ENCODE results near the gene SORT1. TPM values are rescaled to one million over a fixed set of nuclear protein-coding genes. Genes with fewer than 3 reads are reported as not detected.

Gene SORT1
- total RNA-seq, 1 donor, result 48.5 TPM

DNA sequence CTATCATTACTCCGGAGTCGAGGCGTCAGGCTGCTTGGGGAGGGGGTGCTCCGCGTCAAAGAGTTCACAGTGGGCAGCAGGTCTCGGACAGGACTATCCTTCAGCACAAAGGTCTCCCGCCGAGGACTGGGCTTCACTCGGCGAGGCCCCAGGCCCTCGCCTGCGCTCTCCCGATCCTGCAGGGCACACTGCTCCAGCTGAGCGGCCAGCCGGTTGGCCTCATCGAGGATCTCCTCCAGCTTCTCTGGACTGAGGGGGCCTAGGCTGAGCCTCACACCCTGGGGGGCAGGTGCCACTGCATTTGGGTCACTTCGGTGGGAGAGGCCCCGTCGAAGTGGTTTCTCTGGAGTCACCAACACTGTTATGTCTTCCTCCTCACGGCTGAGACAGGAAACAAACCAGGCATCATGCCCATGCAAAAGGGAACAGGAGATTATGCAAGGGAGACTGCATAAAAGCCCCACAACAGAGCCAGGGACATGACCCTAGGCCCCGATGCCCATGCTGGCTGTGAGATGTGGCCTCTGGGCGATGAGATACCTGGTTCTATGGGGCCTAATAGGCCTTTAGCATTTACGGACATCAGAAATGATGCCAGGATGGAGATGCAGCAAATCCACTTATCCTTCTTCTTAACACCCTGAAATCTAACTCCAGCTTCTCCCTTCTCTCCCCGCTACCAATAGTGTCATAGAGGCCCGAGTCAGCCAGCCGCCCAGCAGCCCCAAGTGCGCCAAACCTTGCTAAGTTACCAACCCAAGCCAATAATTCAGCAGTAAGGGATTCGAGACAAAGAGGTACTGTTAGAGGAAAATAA, 115.8 kb downstream of the SORT1 start:
- DNase-seq (ENCODE audit: insufficient read length, low spot score, missing footprints), result peak; percentile 85
- Histone ChIP-seq H3K27ac (ENCODE audit: low read depth, low read length) (peak overlapping the region; percentile 84), H3K27me3 (ENCODE audit: insufficient read depth, low read length) (no peaks in the 10 kb centered on the region)

DNA sequence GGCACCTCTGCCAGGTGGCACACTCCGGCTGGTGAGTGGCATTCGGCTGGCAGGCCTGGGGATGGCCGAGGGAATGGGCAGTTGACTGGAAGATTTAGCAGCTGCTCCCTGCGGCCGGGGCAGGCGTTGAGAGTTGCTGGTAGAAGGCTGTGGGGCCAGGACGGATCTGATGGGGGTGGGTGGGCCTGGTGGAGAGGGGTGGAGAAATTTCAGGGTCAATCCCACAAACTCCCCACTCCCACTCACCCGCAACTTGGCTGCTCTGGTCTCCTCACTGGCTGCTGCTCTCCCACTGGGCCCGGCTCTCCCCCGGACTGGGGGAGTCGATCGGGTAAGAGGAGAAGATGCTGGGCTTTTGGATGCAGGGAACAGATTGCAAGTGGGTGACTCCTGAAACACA, 116.9 kb downstream of the SORT1 start:
- TF ChIP-seq, protein P1, sequence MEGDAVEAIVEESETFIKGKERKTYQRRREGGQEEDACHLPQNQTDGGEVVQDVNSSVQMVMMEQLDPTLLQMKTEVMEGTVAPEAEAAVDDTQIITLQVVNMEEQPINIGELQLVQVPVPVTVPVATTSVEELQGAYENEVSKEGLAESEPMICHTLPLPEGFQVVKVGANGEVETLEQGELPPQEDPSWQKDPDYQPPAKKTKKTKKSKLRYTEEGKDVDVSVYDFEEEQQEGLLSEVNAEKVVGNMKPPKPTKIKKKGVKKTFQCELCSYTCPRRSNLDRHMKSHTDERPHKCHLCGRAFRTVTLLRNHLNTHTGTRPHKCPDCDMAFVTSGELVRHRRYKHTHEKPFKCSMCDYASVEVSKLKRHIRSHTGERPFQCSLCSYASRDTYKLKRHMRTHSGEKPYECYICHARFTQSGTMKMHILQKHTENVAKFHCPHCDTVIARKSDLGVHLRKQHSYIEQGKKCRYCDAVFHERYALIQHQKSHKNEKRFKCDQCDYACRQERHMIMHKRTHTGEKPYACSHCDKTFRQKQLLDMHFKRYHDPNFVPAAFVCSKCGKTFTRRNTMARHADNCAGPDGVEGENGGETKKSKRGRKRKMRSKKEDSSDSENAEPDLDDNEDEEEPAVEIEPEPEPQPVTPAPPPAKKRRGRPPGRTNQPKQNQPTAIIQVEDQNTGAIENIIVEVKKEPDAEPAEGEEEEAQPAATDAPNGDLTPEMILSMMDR (IDR thresholded peaks at IDR 0.05; ENCODE audit: extremely low read depth, low read depth, low read length), result no peak
- Histone ChIP-seq H3K9me3 (ENCODE audit: low read depth, low read length) (no peaks in the 10 kb centered on the region), H3K27ac (ENCODE audit: low read depth, low read length) (no peak overlapping the region), H4K20me1 (ENCODE audit: insufficient read depth, low read length) (no peaks in the 10 kb centered on the region), H2AFZ (ENCODE audit: low read length) (no peak overlapping the region), H3K36me3 (ENCODE audit: insufficient read depth, low read length) (peaks cover 18% of the 10 kb centered on the region), H3K27me3 (ENCODE audit: insufficient read depth, low read length) (no peaks in the 10 kb centered on the region), H3K4me1 (ENCODE audit: insufficient read depth, low read length) (peaks cover 33% of the 10 kb centered on the region), H3K79me2 (ENCODE audit: insufficient read depth, low read length) (peaks cover 32% of the 10 kb centered on the region), H3K4me2 (ENCODE audit: insufficient read depth, low read length) (no peak overlapping the region), H3K4me3 (ENCODE audit: insufficient read depth, low read length) (no peak overlapping the region)
- DNase-seq (ENCODE audit: insufficient read length, low spot score, missing footprints), result no peak

More for the DNA sequence above, 115.8 kb downstream of the SORT1 start:
- Histone ChIP-seq H3K4me2 (ENCODE audit: insufficient read depth, low read length) (peak overlapping the region; percentile 89), H3K4me1 (ENCODE audit: insufficient read depth, low read length) (peaks cover 27% of the 10 kb centered on the region), H4K20me1 (ENCODE audit: insufficient read depth, low read length) (no peaks in the 10 kb centered on the region), H3K36me3 (ENCODE audit: insufficient read depth, low read length) (peaks cover 18% of the 10 kb centered on the region), H3K79me2 (ENCODE audit: insufficient read depth, low read length) (peaks cover 32% of the 10 kb centered on the region), H3K4me3 (ENCODE audit: insufficient read depth, low read length) (peak overlapping the region; percentile 98), H2AFZ (ENCODE audit: low read length) (peak overlapping the region; percentile 99), H3K9me3 (ENCODE audit: low read depth, low read length) (no peaks in the 10 kb centered on the region)
- TF ChIP-seq, protein P1 (IDR thresholded peaks at IDR 0.05; ENCODE audit: extremely low read depth, low read depth, low read length), result no peak

DNA sequence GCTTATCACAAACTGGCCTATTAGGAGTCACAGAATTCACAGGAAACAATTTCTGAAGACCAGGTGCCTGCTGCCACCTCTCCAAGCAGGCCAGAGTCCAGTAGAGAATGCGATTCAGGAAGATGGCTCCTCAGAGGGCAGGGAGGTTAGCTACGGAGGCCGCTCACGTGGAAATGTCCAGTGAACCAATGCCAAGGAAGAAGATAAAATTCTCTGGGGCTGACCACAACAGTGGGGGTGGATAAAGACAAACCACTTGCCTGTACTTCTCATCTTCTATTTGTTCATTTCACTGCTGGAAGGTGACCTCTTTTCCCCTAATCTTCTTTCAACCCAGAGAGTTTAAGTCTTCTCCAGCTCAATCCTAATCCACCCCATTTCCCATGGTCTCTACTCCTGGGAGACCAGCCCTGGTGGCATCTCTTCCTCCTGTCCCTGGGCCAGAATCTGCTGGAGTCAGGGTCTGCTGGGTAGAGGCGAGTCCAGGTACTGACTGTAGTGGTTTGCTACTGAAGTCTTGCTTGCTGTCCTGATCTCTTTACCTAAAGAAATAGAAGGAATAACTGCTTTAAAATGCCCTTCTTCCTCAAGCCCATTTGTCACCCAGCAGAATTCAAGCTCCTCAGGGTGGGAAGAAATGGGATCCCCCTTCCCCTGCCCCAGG, 118.0 kb downstream of the SORT1 start:
- Histone ChIP-seq H4K20me1 (ENCODE audit: insufficient read depth, low read length) (no peaks in the 10 kb centered on the region), H3K36me3 (ENCODE audit: insufficient read depth, low read length) (peaks cover 18% of the 10 kb centered on the region), H3K4me1 (ENCODE audit: insufficient read depth, low read length) (peaks cover 44% of the 10 kb centered on the region), H3K4me3 (ENCODE audit: insufficient read depth, low read length) (no peak overlapping the region), H3K27me3 (ENCODE audit: insufficient read depth, low read length) (no peaks in the 10 kb centered on the region), H3K4me2 (ENCODE audit: insufficient read depth, low read length) (no peak overlapping the region), H3K9me3 (ENCODE audit: low read depth, low read length) (no peaks in the 10 kb centered on the region), H2AFZ (ENCODE audit: low read length) (no peak overlapping the region), H3K79me2 (ENCODE audit: insufficient read depth, low read length) (peaks cover 32% of the 10 kb centered on the region), H3K27ac (ENCODE audit: low read depth, low read length) (no peak overlapping the region)
- DNase-seq (ENCODE audit: insufficient read length, low spot score, missing footprints), result peak; percentile 65
- TF ChIP-seq, protein P1 (IDR thresholded peaks at IDR 0.05; ENCODE audit: extremely low read depth, low read depth, low read length), result no peak

All from osteoblast (primary cell).